ENCODE data around the gene AGXT.

Gene AGXT

DNA sequence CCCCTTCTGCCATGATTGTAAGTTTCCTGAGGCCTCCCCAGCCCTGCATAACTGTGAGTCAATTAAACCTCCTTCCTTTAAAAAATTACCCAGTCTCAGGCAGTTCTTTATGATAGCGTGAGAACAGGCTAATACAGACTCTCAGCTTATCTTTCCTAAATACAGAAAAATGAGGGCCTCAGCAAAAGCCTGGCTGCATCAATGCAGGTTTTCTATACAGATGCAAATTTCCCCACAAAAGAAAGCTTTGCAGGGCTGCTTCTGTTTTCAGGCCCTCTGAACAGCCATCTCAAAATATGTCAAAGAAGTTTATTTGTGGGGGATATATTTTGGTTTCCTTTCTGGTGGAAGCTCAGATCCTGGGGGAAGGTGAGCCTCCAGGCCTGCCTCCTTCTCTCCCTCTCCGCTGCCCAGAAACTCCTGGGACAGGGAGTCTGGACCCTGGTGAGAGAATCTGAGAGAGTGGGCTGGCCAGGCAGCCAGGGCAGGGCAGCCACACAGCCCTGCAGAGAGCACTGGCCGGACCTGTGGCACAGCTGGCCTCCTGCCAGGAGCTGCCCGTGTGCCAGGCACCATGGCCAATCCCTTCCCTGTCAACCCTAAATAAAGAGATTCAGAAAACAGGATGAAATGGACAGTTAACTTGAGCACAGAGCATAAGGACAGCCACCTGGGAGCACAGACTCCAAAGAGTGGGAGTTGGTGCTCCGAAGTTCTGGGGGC is 21.6 kb upstream of the AGXT start:
- no peaks in the 10 kb centered on the region for H3K27me3 ChIP-seq (ENCODE audit: control insufficient read depth, insufficient read depth, low read length)
- H3K9ac ChIP-seq (ENCODE audit: low read length), result no peak overlapping the region
- no peaks in the 10 kb centered on the region for H3K9me3 ChIP-seq (ENCODE audit: control insufficient read depth, low read depth, low read length)
- no peaks in the 10 kb centered on the region for H3K36me3 ChIP-seq (ENCODE audit: control insufficient read depth, low read depth, low read length)
- peaks cover 19% of the 10 kb centered on the region for H3K4me1 ChIP-seq (ENCODE audit: control insufficient read depth, low read depth, low read length)
- no peak overlapping the region for H3K4me3 ChIP-seq (ENCODE audit: low read length)
- H3K27ac ChIP-seq (ENCODE audit: low read length), result no peak overlapping the region

DNA sequence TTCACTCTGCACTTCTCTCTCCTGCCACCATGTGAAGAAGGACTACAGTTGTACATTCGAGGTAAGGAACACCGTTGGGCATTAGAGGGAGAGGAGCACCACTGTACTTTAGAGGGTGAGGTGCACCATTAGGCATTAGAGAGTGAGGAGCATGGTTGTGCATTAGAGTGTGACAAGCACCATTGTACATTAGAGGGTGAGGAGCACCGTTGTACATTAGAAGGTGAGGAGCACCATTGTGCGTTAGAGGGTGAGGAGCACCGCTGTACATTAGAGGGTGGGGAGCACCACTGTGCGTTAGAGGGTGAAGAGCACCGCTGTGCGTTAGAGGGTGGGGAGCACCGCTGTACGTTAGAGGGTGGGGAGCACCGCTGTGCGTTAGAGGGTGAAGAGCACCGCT is 20.8 kb upstream of the AGXT start:
- Histone ChIP-seq H3K4me1 (ENCODE audit: control insufficient read depth, low read depth, low read length) (peaks cover 19% of the 10 kb centered on the region), H3K27ac (ENCODE audit: low read length) (no peak overlapping the region), H3K4me3 (ENCODE audit: low read length) (no peak overlapping the region)

DNA sequence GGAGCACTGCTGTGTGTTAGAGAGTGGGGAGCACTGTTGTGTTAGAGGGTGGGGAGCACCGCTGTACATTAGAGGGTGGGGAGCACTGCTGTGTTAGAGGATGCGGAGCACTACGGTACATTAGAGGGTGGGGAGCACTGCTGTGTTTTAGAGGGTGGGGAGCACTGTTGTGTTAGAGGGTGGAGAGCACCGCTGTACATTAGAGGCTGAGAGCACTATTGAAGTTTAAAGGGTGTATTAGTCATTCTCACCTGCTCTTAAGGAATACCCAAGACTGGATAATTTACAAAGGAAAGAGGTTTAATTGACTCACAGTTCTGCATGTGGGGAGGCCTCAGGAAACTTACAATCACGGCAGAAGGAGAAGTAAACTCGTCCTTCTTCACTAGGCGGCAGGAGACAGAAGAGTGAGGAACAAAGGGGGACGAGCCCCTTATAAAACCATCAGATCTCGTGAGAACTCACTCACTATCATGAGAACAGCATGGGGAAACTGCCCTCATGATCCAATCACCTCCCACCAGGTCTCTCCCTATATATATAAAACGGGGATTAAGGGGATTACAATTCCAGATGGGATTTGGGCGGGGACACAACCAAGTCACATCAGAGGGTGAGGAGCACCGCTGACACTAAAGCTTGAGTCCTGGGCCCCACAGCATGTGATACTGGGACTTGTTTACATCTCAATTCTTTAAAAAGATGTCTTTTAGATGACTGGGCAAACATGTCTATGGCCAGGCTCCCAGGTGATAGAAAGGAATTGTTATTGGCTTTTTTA is 19.5 kb upstream of the AGXT start:
- H3K27me3 ChIP-seq (ENCODE audit: control insufficient read depth, insufficient read depth, low read length), result no peaks in the 10 kb centered on the region
- no peak overlapping the region for H3K27ac ChIP-seq (ENCODE audit: low read length)
- peaks cover 11% of the 10 kb centered on the region for H3K4me1 ChIP-seq (ENCODE audit: control insufficient read depth, low read depth, low read length)
- no peak overlapping the region for H3K4me3 ChIP-seq (ENCODE audit: low read length)
- no peaks in the 10 kb centered on the region for H3K36me3 ChIP-seq (ENCODE audit: control insufficient read depth, low read depth, low read length)
- H3K9ac ChIP-seq (ENCODE audit: low read length), result no peak overlapping the region
- no peaks in the 10 kb centered on the region for H3K9me3 ChIP-seq (ENCODE audit: control insufficient read depth, low read depth, low read length)

More for the DNA sequence above, 20.8 kb upstream of the AGXT start:
- Histone ChIP-seq H3K27me3 (ENCODE audit: control insufficient read depth, insufficient read depth, low read length) (no peaks in the 10 kb centered on the region), H3K9ac (ENCODE audit: low read length) (no peak overlapping the region), H3K9me3 (ENCODE audit: control insufficient read depth, low read depth, low read length) (no peaks in the 10 kb centered on the region), H3K36me3 (ENCODE audit: control insufficient read depth, low read depth, low read length) (no peaks in the 10 kb centered on the region)

- H3K4me1 ChIP-seq (ENCODE audit: control insufficient read depth, low read depth, low read length), result peaks cover 6% of the 10 kb centered on the region
- no peaks in the 10 kb centered on the region for H3K27me3 ChIP-seq (ENCODE audit: control insufficient read depth, insufficient read depth, low read length)
- H3K4me3 ChIP-seq (ENCODE audit: low read length), result no peak overlapping the region
- no peak overlapping the region for H3K27ac ChIP-seq (ENCODE audit: low read length)
- H3K9ac ChIP-seq (ENCODE audit: low read length), result no peak overlapping the region
- no peaks in the 10 kb centered on the region for H3K36me3 ChIP-seq (ENCODE audit: control insufficient read depth, low read depth, low read length)
- no peaks in the 10 kb centered on the region for H3K9me3 ChIP-seq (ENCODE audit: control insufficient read depth, low read depth, low read length)
Observed at GRCh38 chr2:240850026-240850425, 18.6 kb upstream of the AGXT start.

DNA sequence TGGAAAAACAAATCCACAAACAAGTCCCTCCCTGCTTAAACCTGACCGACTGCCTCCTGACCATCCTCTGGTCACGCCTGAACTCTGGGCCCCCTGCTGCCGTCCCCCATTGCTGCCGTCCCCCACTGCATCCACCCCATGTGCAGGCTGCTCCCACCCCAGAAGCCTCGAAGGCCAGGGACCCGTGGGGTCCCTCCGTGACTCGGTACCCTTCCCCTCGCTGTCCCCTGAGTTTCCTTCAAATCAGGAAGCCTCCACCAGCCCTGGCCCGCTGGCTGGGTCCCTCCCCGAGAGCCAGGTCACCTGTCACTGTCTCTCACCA is 17.9 kb upstream of the AGXT start:
- no peak overlapping the region for H3K27ac ChIP-seq (ENCODE audit: low read length)
- H3K36me3 ChIP-seq (ENCODE audit: control insufficient read depth, low read depth, low read length), result no peaks in the 10 kb centered on the region
- no peak overlapping the region for H3K4me3 ChIP-seq (ENCODE audit: low read length)
- H3K9ac ChIP-seq (ENCODE audit: low read length), result no peak overlapping the region
- no peaks in the 10 kb centered on the region for H3K27me3 ChIP-seq (ENCODE audit: control insufficient read depth, insufficient read depth, low read length)
- H3K9me3 ChIP-seq (ENCODE audit: control insufficient read depth, low read depth, low read length), result no peaks in the 10 kb centered on the region
- H3K4me1 ChIP-seq (ENCODE audit: control insufficient read depth, low read depth, low read length), result peaks cover 6% of the 10 kb centered on the region

DNA sequence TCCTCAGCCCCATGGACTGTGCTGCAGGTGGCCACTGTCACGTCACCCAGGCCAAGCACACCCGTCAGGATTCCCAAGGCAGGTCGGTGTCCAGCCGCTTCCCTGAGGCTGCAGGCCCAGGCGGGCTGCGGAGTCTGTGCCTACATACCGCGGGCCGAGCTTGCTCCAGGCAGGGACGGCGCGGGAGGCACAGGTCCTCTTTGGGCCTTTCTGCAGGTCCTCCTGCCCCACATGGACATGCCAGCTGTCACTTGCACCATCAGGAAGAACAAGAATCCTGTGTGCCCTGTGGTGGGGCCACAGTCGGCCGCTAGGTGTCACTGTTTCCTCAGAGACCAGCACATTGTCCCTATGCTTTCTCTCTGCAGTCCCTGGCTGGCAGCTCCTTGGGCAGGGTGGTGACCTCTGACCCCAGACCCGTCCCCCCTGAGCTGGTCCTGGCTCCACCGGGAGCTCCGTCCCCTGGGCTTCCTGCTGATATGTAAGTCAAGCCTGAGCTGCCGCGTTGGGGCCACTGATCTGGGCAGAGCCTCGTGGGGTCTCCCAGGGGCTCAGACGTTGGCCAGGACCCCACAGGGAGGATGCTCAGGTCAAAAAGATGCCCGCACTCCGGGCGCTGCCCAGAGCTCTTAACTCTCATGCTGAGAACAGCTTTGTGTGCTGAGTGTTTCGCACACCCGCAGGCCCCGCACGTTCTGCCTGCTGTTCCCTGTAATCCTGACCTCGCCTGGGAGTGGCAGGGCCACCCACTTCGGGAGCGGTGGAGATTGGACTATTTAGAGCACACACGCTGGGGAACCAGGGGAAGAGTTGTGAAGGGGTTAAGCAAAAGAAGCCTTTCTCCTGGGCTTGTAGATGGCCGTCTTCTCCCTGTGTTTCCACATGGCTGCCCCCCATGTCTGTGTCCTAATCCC is 17.3 kb upstream of the AGXT start:
- Histone ChIP-seq H3K9me3 (ENCODE audit: control insufficient read depth, low read depth, low read length) (no peaks in the 10 kb centered on the region), H3K27ac (ENCODE audit: low read length) (no peak overlapping the region), H3K4me3 (ENCODE audit: low read length) (no peak overlapping the region), H3K36me3 (ENCODE audit: control insufficient read depth, low read depth, low read length) (no peaks in the 10 kb centered on the region), H3K4me1 (ENCODE audit: control insufficient read depth, low read depth, low read length) (peaks cover 6% of the 10 kb centered on the region), H3K27me3 (ENCODE audit: control insufficient read depth, insufficient read depth, low read length) (no peaks in the 10 kb centered on the region), H3K9ac (ENCODE audit: low read length) (no peak overlapping the region)

GRCh38 chr2:240852671-240853314 is 15.8 kb upstream of the AGXT start:
- Histone ChIP-seq H3K9ac (ENCODE audit: low read length) (no peak overlapping the region), H3K27ac (ENCODE audit: low read length) (no peak overlapping the region), H3K4me3 (ENCODE audit: low read length) (no peak overlapping the region), H3K9me3 (ENCODE audit: control insufficient read depth, low read depth, low read length) (no peaks in the 10 kb centered on the region), H3K27me3 (ENCODE audit: control insufficient read depth, insufficient read depth, low read length) (no peaks in the 10 kb centered on the region), H3K36me3 (ENCODE audit: control insufficient read depth, low read depth, low read length) (no peaks in the 10 kb centered on the region), H3K4me1 (ENCODE audit: control insufficient read depth, low read depth, low read length) (peaks cover 3% of the 10 kb centered on the region)

DNA sequence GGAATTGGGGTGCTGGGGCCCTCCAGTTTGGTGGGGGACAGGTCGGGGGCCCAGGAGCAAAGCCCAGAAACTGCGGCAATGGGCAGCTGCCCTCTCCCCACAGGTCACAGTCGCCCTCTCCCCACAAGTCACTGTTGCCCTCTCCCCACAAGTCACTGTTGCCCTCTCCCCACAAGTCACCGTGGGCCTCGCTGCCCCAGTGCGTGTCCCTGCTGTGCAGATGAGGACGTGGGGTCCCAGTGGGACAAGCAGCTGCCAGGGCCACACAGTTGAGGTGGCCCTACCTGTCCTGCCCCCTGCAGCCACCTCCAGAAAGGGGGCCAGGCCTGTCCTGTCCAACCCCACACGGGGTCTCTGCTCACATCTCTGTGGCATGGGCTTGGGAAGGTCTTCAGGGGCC is 13.0 kb upstream of the AGXT start:
- Histone ChIP-seq H3K27me3 (ENCODE audit: control insufficient read depth, insufficient read depth, low read length) (no peaks in the 10 kb centered on the region), H3K36me3 (ENCODE audit: control insufficient read depth, low read depth, low read length) (no peaks in the 10 kb centered on the region), H3K9ac (ENCODE audit: low read length) (no peak overlapping the region), H3K4me3 (ENCODE audit: low read length) (no peak overlapping the region), H3K9me3 (ENCODE audit: control insufficient read depth, low read depth, low read length) (no peaks in the 10 kb centered on the region), H3K4me1 (ENCODE audit: control insufficient read depth, low read depth, low read length) (peaks cover 3% of the 10 kb centered on the region), H3K27ac (ENCODE audit: low read length) (no peak overlapping the region)

DNA sequence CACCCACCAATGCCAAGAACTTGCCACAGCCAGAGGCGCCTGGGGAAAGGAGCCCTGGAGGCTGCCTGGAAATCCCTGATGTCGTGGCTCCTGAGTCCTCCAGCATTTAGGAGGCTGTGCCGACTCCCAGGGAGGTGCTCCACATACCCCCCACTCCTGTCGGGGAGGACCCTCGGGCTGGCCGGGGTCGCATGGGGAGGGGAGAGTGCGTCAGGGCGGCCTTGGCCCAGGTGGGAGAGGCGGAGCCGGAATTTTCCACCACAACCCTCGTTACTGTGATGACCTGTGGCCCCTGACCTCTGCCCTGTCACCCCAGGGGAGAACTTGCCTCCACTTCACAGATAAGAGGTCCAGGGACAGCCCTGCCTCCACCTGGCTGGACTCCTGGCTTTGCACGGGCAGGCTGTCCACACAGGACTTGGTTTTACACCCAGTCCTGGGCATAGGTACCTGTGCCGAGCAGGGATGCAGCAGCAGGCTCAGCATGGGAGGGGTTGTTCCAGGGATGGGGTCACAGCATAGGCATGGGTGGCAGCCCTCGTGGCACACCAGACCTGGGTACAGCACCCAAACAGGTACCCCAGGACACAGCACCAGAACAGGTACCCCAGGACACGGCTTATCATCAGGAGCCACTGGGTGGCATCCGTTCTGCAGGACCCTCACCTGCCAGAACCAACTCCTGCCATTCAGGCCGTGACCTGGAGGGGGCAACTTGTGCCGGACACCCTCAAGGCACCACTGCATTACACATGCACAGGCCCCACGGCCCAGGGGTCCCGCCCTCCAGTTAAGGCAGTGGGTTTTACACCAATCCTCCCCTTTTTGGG is 12.3 kb upstream of the AGXT start:
- Histone ChIP-seq H3K36me3 (ENCODE audit: control insufficient read depth, low read depth, low read length) (no peaks in the 10 kb centered on the region), H3K27me3 (ENCODE audit: control insufficient read depth, insufficient read depth, low read length) (no peaks in the 10 kb centered on the region), H3K9ac (ENCODE audit: low read length) (no peak overlapping the region), H3K4me1 (ENCODE audit: control insufficient read depth, low read depth, low read length) (peaks cover 2% of the 10 kb centered on the region), H3K4me3 (ENCODE audit: low read length) (no peak overlapping the region), H3K27ac (ENCODE audit: low read length) (no peak overlapping the region), H3K9me3 (ENCODE audit: control insufficient read depth, low read depth, low read length) (no peaks in the 10 kb centered on the region)

DNA sequence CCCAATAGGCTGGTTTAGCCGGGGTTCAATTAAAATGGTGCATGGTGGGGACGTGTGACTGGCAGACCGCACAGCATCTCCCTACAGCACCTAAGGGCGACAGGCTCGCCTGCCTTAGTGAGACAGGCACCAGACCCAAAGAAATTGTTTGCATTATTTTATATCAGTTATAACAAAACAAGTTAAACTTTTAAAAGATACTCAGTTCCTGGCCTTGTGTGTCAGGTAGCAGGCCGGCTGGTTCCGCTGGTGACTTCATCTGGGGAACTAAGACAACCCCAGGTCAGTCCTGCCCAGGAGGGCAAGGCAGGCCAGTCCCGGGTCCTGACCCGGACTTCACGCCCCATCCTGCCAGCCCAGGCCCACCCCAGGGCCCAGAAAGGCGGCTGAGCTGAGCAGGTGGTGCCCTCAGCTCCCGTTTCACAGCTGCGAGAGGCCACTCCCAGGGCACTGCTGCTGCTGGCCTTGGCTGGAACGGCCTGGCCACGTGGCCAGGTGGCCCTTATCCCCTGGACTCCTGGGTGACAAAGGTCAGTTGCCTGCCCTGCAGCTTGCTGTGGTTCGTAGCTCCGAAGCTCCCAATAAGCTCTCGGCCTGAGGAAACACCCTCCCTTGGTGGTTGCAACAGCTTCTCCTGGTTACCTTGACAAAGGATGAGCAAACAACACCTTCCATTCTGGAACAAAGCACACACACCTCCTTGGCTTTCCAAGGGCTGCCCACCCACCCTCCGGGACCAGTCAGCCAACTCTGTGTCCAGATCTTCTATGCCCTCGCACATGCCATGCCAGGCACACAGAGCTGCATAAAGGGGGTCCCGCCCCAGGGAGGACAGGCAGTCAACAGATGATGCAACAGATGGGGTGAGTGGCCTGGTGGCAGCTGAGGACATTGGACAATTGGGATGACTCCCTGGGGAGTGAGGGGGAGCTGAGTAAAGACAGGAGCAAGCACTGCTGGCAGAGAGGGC is 11.3 kb upstream of the AGXT start:
- Histone ChIP-seq H3K27me3 (ENCODE audit: control insufficient read depth, insufficient read depth, low read length) (no peaks in the 10 kb centered on the region), H3K36me3 (ENCODE audit: control insufficient read depth, low read depth, low read length) (no peaks in the 10 kb centered on the region), H3K9ac (ENCODE audit: low read length) (no peak overlapping the region), H3K27ac (ENCODE audit: low read length) (no peak overlapping the region), H3K4me1 (ENCODE audit: control insufficient read depth, low read depth, low read length) (no peaks in the 10 kb centered on the region), H3K4me3 (ENCODE audit: low read length) (no peak overlapping the region), H3K9me3 (ENCODE audit: control insufficient read depth, low read depth, low read length) (no peaks in the 10 kb centered on the region)

Data from iPS-18a (cell line).